K562 (cell line): ENCODE results near the gene PSD4. TPM values are rescaled to one million over a fixed set of nuclear protein-coding genes. Genes with fewer than 3 reads are reported as not detected.

Source experiments
- ATAC-seq: fragments of 200-7000 bp; cut with Tn5 transposase; 3 replicates; pipeline ENCODE4 v1.9.1; 2020; ENCODE audit warnings: moderate library complexity
- Bru-seq: library from RNA; stranded (reverse); fragments of 400-500 nt; gene quantifications from one replicate; lab custom pipeline; 2021; lab: Mats Ljungman, UMichigan
- BruChase-seq, 2 experiments: library from RNA; stranded (reverse); fragments of 400-500 nt; gene quantifications; one replicate each; lab custom pipeline; 2021; lab: Mats Ljungman, UMichigan
- BruUV-seq: library from RNA; stranded (reverse); fragments of 400-500 nt; replicated peaks from 2 replicates; lab custom pipeline; 2021; lab: Mats Ljungman, UMichigan
- CTCF ChIA-PET: fragments of 300-600 bp; formaldehyde crosslinking; extraction: SDS; loops from one replicate; lab custom pipeline; 2021; ENCODE audit warnings: low intra/inter-chr PET ratio; lab: Yijun Ruan, JAX
- POLR2A ChIA-PET: fragments of 300-600, 350-650 bp; sonication (Branson Sonifier 250); formaldehyde crosslinking; extraction: SDS; loops from one replicate; lab custom pipeline; 2021; ENCODE audit warnings: antibody characterized with exemption, inconsistent platforms; lab: Yijun Ruan, JAX
- DNase-seq, 4 experiments: peaks; one replicate each; pipeline versions ENCODE4 v3.0.0 to v3.0.0-alpha.2; 2011 to 2018; ENCODE audit warnings: low spot score in 3 of 4, mixed read lengths in 3 of 4; ENCODE audit errors: extremely low read depth in 1 of 4
- FAIRE-seq: peaks from 2 replicates; lab custom pipeline; 2011; peaks lifted over from hg19 to GRCh38; lab: Jason Lieb, UNC
- H2AFZ ChIP-seq: 2 replicates; pipeline ENCODE4 v1.6.0; 2011; ENCODE audit warnings: low read depth, low read length, control low read depth, inconsistent platforms
- H3K27ac ChIP-seq: fragments of 200-600 bp; 3 replicates; pipeline ENCODE4 v1.8.0; 2011; ENCODE audit warnings: low read depth, mild to moderate bottlenecking, control low read depth, inconsistent platforms, low read length, moderate library complexity, mixed read lengths; ENCODE audit errors: extremely low read depth
- H3K27me3 ChIP-seq, 2 experiments: fragments of 300-600 bp in 1 of 2; 2 replicates in 1 of 2; 3 replicates in 1 of 2; pipeline versions ENCODE4 v1.6.0 to v1.8.0; 2011; ENCODE audit warnings: inconsistent platforms in 2 of 2, low read length in 2 of 2, mild to moderate bottlenecking in 1 of 2, mixed read lengths in 1 of 2, moderate library complexity in 1 of 2; ENCODE audit not compliant: control insufficient read depth in 2 of 2, insufficient read depth in 2 of 2
- H3K36me3 ChIP-seq: fragments of 300-600 bp; 3 replicates; pipeline ENCODE4 v1.8.0; 2011; ENCODE audit warnings: mild to moderate bottlenecking, low read length, inconsistent platforms; ENCODE audit not compliant: control insufficient read depth, insufficient read depth
- H3K4me1 ChIP-seq, 2 experiments: fragments of 200-600 bp in 1 of 2; replicated peaks in 1 of 2; 2 replicates in 1 of 2; 3 replicates in 1 of 2; pipeline versions ENCODE4 v1.5.1 to v1.8.0; 2011; ENCODE audit warnings: inconsistent platforms in 2 of 2, low read length in 2 of 2, mild to moderate bottlenecking in 1 of 2, mixed read lengths in 1 of 2, moderate library complexity in 1 of 2; ENCODE audit not compliant: control insufficient read depth in 2 of 2, insufficient read depth in 2 of 2
- H3K4me2 ChIP-seq: 2 replicates; pipeline ENCODE4 v1.6.1; 2011; ENCODE audit warnings: low read length, control low read depth, inconsistent platforms, mixed read lengths; ENCODE audit not compliant: insufficient read depth
- H3K4me3 ChIP-seq: fragments of 200-600 bp; sonication (generic), shearing (Covaris generic); 2 replicates; pipeline ENCODE4 v1.5.1; 2016; ENCODE audit warnings: control low read depth, inconsistent platforms
- H3K79me2 ChIP-seq: fragments of 200-600 bp; 3 replicates; pipeline ENCODE4 v1.8.0; 2011; ENCODE audit warnings: low read length, inconsistent platforms; ENCODE audit not compliant: control insufficient read depth, insufficient read depth
- H3K9ac ChIP-seq, 2 experiments: 2 replicates each; pipeline versions ENCODE4 v1.6.0 to v1.6.1; 2011; ENCODE audit warnings: low read depth in 2 of 2, low read length in 2 of 2, control low read depth in 1 of 2, inconsistent platforms in 1 of 2, mild to moderate bottlenecking in 1 of 2, mixed read lengths in 1 of 2; ENCODE audit not compliant: insufficient read depth in 1 of 2
- H3K9me1 ChIP-seq: one replicate; pipeline ENCODE4 v1.6.0; 2011; ENCODE audit warnings: inconsistent platforms, mild to moderate bottlenecking, low read length, moderate library complexity; ENCODE audit not compliant: control insufficient read depth, insufficient read depth
- H3K9me3 ChIP-seq: replicated peaks from 2 replicates; pipeline ENCODE4 v1.5.1; 2011; ENCODE audit warnings: low read depth, low read length, inconsistent platforms; ENCODE audit not compliant: control insufficient read depth, insufficient read depth
- H4K20me1 ChIP-seq: replicated peaks from 2 replicates; pipeline ENCODE4 v1.6.1; 2011; ENCODE audit warnings: low read length, inconsistent platforms, mixed read lengths; ENCODE audit not compliant: control insufficient read depth, insufficient read depth
- CEBPB ChIP-seq: fragments of 450-650 bp; IDR thresholded peaks from 2 replicates; pipeline ENCODE4 v1.6.1; 2016; ENCODE audit warnings: missing genetic modification characterization, missing compliant biosample characterization
- WGBS: fragments of 100-300 bp; shearing (Covaris generic); methylation state at CpG from one replicate; pipeline ENCODE4 v1.1.6; 2016; ENCODE audit warnings: low coverage, mixed read lengths; ENCODE audit not compliant: insufficient coverage; ENCODE audit errors: missing lambda C conversion rate; 5-methylcytosine and 5-hydroxymethylcytosine counted together
- in situ Hi-C: fragments of 300-500 bp; cut with MboI; formaldehyde crosslinking; loops from 4 replicates; pipeline ENCODE4 v1.15.0; 2018; ENCODE audit warnings: inconsistent platforms, mixed read lengths
- intact Hi-C: fragments of 100-400 bp; cut with micrococcal nuclease; formaldehyde crosslinking; loops from 2 replicates; pipeline ENCODE4 v1.14.2; 2022
- long read RNA-seq, 3 experiments: library from polyadenylated mRNA in 2 of 3; library from RNA in 1 of 3; unstranded in 2 of 3; stranded (forward) in 1 of 3; transcript quantifications; one replicate each; pipeline ENCODE4 v2.0.0, GENCODE V29; 2019 to 2022
- polyA minus RNA-seq, 3 experiments: library from RNA; depleted of rRNA, polyadenylated mRNA; stranded (reverse); fragments of >200 nt; gene quantifications; 2 replicates each; pipeline ENCODE4 v1.2.3, GENCODE V29; 2011
- polyA plus RNA-seq, 8 experiments: library from polyadenylated mRNA; depleted of rRNA in 4 of 8; stranded (reverse) in 5 of 8; unstranded in 3 of 8; fragments of >200 nt; fragmentation: Nextera tagmentation in 2 of 8; fragmentation: Illumina TruSeq in 1 of 8; extraction: Ambion mirVana in 2 of 8; extraction: Trizol in 1 of 8; gene quantifications; 2 replicates each; pipeline versions ENCODE4 v1.2.1 to v1.2.3, GENCODE V29; 2011 to 2014; ENCODE audit warnings: inconsistent platforms in 1 of 8, missing spikeins in 1 of 8
- total RNA-seq, 7 experiments: library from RNA; depleted of rRNA in 6 of 7; stranded (reverse); fragments of >200 nt in 6 of 7; fragmentation: Illumina TruSeq in 2 of 7; extraction: Trizol in 2 of 7; gene quantifications; 2 replicates each; pipeline versions ENCODE4 v1.2.1 to v1.2.3, GENCODE V29; 2011 to 2021; ENCODE audit warnings: low replicate concordance in 1 of 7
- TF ChIP-seq, protein P1 (sequence below), 2 experiments: fragments of 450-650 bp; formaldehyde crosslinking in 1 of 2; IDR thresholded peaks; 2 replicates each; pipeline versions ENCODE4 v1.4.0 to v1.6.1; 2014 to 2020; ENCODE audit warnings: mild to moderate bottlenecking in 2 of 2, borderline replicate concordance in 1 of 2, low read depth in 1 of 2

The PSD4 gene
- total RNA-seq (2011; cell fraction: chromatin; rRNA removed; ENCODE audit: low replicate concordance), result 52.4 and 98.0 TPM in 2 replicates
- 58.9 and 60.3 TPM in 2 replicates for total RNA-seq (2011; cell fraction: nucleolus; rRNA removed)
- 44.1 and 62.2 TPM in 2 replicates for total RNA-seq (2011; cell fraction: nucleoplasm; rRNA removed)
- total RNA-seq (2014; rRNA removed) (41.0 and 47.0 TPM in 2 replicates), total RNA-seq (2014; rRNA removed; fragmentation: Illumina TruSeq; extraction: Trizol) (13.0 and 14.8 TPM in 2 replicates), total RNA-seq (2015; rRNA removed; fragmentation: Illumina TruSeq; extraction: Trizol) (20.8 and 21.7 TPM in 2 replicates), total RNA-seq (2021) (48.3 and 54.0 TPM in 2 replicates), polyA plus RNA-seq (2011; rRNA removed) (11.0 and 14.5 TPM in 2 replicates), polyA plus RNA-seq (2014; fragmentation: Illumina TruSeq; extraction: Trizol) (28.4 and 32.1 TPM in 2 replicates), polyA plus RNA-seq (2014; fragmentation: Nextera tagmentation; extraction: Ambion mirVana) (under 1 TPM; 0.46 to 0.52 TPM), polyA plus RNA-seq (2014; rRNA removed) (27.4 and 30.3 TPM in 2 replicates), polyA minus RNA-seq (2011; rRNA and poly(A)+ RNA removed) (12.7 and 15.8 TPM in 2 replicates), Bru-seq, nascent RNA (percentile 75 among the genes with signal in this experiment), BruChase-seq, experiment 1, labeled RNA remaining after a 2-hour chase (percentile 65 among the genes with signal in this experiment), BruChase-seq, experiment 2, labeled RNA remaining after a 6-hour chase (percentile 66 among the genes with signal in this experiment)
- polyA plus RNA-seq (2011; cell fraction: cytosol; rRNA removed), result 8.8 and 13.1 TPM in 2 replicates
- 63.6 and 113 TPM in 2 replicates for polyA plus RNA-seq (2011; cell fraction: nucleus; rRNA removed)
- polyA plus RNA-seq (2012), result 23.7 and 33.6 TPM in 2 replicates
- 12.8 and 14.9 TPM in 2 replicates for polyA minus RNA-seq (2011; cell fraction: cytosol; rRNA and poly(A)+ RNA removed)
- polyA minus RNA-seq (2011; cell fraction: nucleus; rRNA and poly(A)+ RNA removed), result 35.9 and 36.1 TPM in 2 replicates
- long read RNA-seq, experiment 1, full-length matches to known transcripts, result 4 of 28 reads
- long read RNA-seq, experiment 1, partial matches to known transcripts, result 18 of 28 reads
- long read RNA-seq, experiment 1, other reads (novel, unspliced or antisense), result 6 of 28 reads
- long read RNA-seq, experiment 2, full-length matches to known transcripts, result 5 of 33 reads
- long read RNA-seq, experiment 2, partial matches to known transcripts, result 5 of 33 reads
- long read RNA-seq, experiment 2, other reads (novel, unspliced or antisense), result 23 of 33 reads
- long read RNA-seq, experiment 3, partial matches to known transcripts, result 0 of 2 reads
- long read RNA-seq, experiment 3, other reads (novel, unspliced or antisense), result 2 of 2 reads

DNA sequence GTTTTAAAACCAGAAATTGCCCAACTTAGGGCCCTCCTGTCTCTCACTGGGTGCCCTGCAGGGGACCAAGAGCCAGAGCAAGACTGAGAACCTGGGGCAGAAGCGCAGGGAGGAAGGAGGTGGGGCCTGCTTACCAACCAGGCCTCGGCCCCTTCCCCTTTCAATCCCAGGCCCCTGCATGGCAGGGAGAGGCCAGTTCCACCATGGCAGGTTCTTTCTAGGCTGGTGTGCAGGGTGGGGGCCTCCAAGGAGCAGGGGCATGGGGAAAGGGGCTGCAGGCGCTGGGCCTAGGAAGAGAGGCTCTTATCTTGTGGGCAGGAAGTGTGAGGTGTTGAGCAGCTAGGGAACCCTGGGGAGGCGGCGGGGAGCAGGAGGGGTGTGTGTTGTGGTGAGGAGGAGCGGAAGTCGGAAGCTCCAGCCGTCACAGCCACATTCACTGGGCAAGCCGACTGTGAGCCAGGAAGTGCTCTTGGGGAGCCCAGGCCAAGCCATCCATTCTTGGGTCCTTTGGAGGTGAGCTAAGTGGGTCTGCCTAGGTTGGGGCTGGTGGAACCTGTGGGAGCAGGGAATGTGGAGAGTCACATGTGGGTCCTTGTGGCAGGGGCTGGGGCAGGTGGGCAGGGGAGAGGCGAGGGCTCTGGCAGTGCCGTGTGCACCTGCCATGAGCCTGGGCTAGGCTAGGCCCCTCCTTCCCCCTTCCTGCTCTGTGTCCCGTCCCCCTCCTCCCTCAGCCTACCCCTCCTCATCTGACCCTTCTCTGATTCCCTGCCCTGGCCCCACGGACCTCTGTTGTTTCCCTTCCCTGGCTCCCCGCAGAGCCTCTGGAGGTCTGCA, at the start of gene PSD4:
PSD4 (plus strand) TSS at position 430 of the 834 bp plus-strand sequence. CDS start 8,486 bp downstream, outside the sequence.
- H3K27me3 ChIP-seq, result no peaks in the 10 kb centered on the region
- no peaks in the 10 kb centered on the region for H3K9me3 ChIP-seq
- DNase-seq, result peak; percentile 78 to 92 (median 86)
- peak within 1 kb of the TSS; percentile 83 for H3K27ac ChIP-seq
- H3K9me1 ChIP-seq, result peaks cover 2% of the 10 kb centered on the region
- peaks cover 20 to 26% of the 10 kb centered on the region in 2 experiments for H3K4me1 ChIP-seq
- CTCF ChIA-PET, result no interaction called here
- BruUV-seq, result no TSS peak
- no peaks in the 10 kb centered on the region for H4K20me1 ChIP-seq
- H3K36me3 ChIP-seq, result peaks cover 19% of the 10 kb centered on the region; the same call in 2 of the 3 replicates
- intact Hi-C loops (loop anchor here (5.0 kb wide), 1 partner anchor 36 kb away; no protein-coding TSS in a partner anchor), in situ Hi-C loops (no loop called here)
- H2AFZ ChIP-seq, result peak within 1 kb of the TSS; percentile 90
- ATAC-seq, result peak; percentile 97
- peak within 1 kb of the TSS; percentile 70 for H3K4me3 ChIP-seq
- peak within 1 kb of the TSS; percentile 89 for H3K4me2 ChIP-seq
- 8% methylated on average over 11 of the region's 14 CpGs for WGBS
- H3K9ac ChIP-seq, result peak within 1 kb of the TSS; percentile 80 to 92
- POLR2A ChIA-PET, result interaction anchor here (0.6 to 3.3 kb wide), 5 partner anchors 10 to 411 kb away, joined by 3 to 32 read pairs (median 4); no protein-coding TSS in a partner anchor
- peaks cover 27% of the 10 kb centered on the region for H3K79me2 ChIP-seq
- FAIRE-seq, result peak; percentile 96
- TF ChIP-seq, protein P1, sequence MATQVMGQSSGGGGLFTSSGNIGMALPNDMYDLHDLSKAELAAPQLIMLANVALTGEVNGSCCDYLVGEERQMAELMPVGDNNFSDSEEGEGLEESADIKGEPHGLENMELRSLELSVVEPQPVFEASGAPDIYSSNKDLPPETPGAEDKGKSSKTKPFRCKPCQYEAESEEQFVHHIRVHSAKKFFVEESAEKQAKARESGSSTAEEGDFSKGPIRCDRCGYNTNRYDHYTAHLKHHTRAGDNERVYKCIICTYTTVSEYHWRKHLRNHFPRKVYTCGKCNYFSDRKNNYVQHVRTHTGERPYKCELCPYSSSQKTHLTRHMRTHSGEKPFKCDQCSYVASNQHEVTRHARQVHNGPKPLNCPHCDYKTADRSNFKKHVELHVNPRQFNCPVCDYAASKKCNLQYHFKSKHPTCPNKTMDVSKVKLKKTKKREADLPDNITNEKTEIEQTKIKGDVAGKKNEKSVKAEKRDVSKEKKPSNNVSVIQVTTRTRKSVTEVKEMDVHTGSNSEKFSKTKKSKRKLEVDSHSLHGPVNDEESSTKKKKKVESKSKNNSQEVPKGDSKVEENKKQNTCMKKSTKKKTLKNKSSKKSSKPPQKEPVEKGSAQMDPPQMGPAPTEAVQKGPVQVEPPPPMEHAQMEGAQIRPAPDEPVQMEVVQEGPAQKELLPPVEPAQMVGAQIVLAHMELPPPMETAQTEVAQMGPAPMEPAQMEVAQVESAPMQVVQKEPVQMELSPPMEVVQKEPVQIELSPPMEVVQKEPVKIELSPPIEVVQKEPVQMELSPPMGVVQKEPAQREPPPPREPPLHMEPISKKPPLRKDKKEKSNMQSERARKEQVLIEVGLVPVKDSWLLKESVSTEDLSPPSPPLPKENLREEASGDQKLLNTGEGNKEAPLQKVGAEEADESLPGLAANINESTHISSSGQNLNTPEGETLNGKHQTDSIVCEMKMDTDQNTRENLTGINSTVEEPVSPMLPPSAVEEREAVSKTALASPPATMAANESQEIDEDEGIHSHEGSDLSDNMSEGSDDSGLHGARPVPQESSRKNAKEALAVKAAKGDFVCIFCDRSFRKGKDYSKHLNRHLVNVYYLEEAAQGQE (IDR thresholded peaks at IDR 0.05; ENCODE audit: borderline replicate concordance), result no peak
- TF ChIP-seq, protein P1 (CRISPR knock-in tag; IDR thresholded peaks at IDR 0.05; ENCODE audit: low read depth), result no peak
- TF ChIP-seq CEBPB (tag), result 0 out of 2 replicates have a peak, but pooled peaks have one; percentile 18
